ENCODE measurements around the gene SFXN3.
A peak's percentile ranks its signal among the peaks of the same experiment; 100 is the strongest.

SFXN3 gene

DNA sequence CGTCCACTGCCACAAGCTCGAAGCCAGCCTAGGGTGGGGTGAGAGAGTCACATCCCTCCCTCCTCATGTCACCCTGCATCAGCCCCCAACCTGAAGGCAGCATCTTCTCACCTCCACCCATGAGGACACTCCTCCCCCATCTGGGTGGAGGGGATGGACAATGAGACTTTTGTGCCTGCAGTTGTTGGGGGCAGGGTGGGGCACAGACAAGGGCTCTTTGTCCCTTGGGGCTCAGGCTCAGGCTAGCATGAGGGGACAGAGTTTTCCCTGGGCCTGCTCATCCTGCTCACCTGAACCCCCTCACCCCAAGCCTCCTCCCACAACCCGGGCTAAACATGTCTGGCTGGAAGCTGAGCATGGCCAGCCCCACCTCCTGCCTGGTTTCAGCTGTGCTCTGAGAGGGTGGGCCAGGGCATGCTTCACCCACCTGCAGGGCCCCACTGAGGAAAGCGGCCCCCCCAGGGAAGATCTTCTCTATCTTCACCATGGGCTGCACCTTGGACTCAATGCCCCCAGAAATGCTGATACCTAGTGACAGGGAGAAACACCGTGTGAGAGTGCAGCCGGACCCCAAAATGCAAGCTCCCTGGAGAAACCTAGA, 22.1 kb upstream of the SFXN3 start:
- H3K36me3 ChIP-seq (ENCODE audit: control insufficient read depth, insufficient read depth, low read length) = peaks cover 36% of the 10 kb centered on the region
- H3K9me3 ChIP-seq (ENCODE audit: control insufficient read depth, low read length) = no peaks in the 10 kb centered on the region
- WGBS, 2 experiments (ENCODE audit: insufficient coverage in 2 of 2) = 100% methylated on average over 1 to 3 of the region's 6 CpGs
- peak overlapping the region; percentile 36 for H3K27ac ChIP-seq (ENCODE audit: low read depth, low read length, severe bottlenecking)
- peaks cover 30% of the 10 kb centered on the region for H3K4me1 ChIP-seq (ENCODE audit: control insufficient read depth, insufficient read depth, low read length, poor library complexity, severe bottlenecking)
- no peak overlapping the region for H3K4me3 ChIP-seq (ENCODE audit: extremely low read depth, insufficient read depth, low read length, poor library complexity, severe bottlenecking)

DNA sequence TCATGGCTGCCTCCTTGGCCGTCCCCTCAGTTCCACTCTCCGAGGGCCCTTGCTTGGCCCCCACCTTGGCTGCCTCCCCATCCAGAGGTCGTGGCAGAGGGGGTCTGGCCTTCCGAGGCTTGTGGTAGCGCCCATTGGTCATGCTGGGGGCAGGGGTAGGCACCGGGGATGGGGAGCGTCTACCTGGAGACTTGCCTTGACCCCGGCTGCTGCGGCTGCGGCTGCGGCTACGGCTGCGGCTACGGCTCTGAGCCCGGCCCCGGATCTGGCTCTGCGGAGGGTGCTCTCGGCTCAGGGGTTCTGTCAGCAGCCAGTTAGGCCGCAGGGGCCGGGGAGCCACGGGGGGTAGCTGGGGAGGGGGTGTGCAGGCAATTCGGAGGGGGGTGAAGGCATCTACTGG, 20.7 kb upstream of the SFXN3 start:
- Histone ChIP-seq H3K27ac (ENCODE audit: low read depth, low read length, severe bottlenecking) (no peak overlapping the region), H3K36me3 (ENCODE audit: control insufficient read depth, insufficient read depth, low read length) (peaks cover 22% of the 10 kb centered on the region), H3K4me3 (ENCODE audit: extremely low read depth, insufficient read depth, low read length, poor library complexity, severe bottlenecking) (no peak overlapping the region), H3K4me1 (ENCODE audit: control insufficient read depth, insufficient read depth, low read length, poor library complexity, severe bottlenecking) (peaks cover 37% of the 10 kb centered on the region), H3K9me3 (ENCODE audit: control insufficient read depth, low read length) (no peaks in the 10 kb centered on the region)
- WGBS, 2 experiments (ENCODE audit: insufficient coverage in 2 of 2) = 98% methylated on average over 7 to 16 of the region's 22 CpGs

DNA sequence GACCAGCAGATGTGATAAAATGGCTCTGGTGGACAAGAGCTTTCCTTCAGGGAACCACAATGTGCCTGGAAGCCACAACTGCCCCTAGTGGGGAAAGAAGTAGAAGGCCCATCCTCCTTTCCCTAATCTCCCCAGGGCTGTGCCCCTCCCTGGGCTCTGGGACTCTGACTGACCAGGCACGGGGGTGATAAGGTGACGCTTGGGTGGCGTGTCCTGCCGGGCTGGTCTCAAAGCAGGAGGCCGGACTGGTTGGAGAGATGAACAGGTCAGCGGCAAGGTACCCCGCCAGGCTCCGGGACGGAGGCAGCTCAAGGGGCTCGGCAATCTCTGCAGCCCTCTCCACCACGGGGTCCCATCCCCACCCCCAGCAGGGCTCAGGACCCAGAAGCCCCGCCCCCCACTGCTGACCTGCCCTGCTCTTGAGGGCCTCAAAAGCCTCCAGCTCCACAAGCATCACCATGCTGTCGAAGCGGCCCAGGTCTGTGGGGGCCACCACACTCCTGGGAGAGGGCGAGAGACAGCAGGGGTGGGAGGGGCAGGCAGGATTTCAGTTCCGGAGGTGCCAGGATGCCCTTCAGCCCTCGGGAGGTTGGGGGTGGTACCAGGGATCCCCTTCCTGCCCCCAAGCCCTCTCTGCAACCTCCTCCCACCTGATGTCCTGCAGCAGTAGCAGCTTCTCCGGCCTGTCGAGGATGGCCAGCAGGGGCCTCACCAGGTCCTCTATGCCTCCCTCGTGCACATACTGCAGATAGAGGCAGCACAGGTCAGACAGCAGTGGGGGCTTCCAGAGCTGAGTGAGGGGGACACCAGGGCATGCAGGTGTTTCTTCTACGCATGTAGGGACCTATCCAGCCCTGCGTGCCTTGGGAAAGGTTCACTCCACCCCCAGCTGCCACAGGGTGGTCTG, 19.3 kb upstream of the SFXN3 start:
- Histone ChIP-seq H3K27ac (ENCODE audit: low read depth, low read length, severe bottlenecking) (no peak overlapping the region), H3K4me1 (ENCODE audit: control insufficient read depth, insufficient read depth, low read length, poor library complexity, severe bottlenecking) (peaks cover 37% of the 10 kb centered on the region), H3K4me3 (ENCODE audit: extremely low read depth, insufficient read depth, low read length, poor library complexity, severe bottlenecking) (no peak overlapping the region), H3K9me3 (ENCODE audit: control insufficient read depth, low read length) (no peaks in the 10 kb centered on the region), H3K36me3 (ENCODE audit: control insufficient read depth, insufficient read depth, low read length) (peaks cover 8% of the 10 kb centered on the region)
- 69 to 83% methylated on average over 6 to 19 of the region's 22 CpGs for WGBS, 2 experiments (ENCODE audit: insufficient coverage in 2 of 2)

DNA sequence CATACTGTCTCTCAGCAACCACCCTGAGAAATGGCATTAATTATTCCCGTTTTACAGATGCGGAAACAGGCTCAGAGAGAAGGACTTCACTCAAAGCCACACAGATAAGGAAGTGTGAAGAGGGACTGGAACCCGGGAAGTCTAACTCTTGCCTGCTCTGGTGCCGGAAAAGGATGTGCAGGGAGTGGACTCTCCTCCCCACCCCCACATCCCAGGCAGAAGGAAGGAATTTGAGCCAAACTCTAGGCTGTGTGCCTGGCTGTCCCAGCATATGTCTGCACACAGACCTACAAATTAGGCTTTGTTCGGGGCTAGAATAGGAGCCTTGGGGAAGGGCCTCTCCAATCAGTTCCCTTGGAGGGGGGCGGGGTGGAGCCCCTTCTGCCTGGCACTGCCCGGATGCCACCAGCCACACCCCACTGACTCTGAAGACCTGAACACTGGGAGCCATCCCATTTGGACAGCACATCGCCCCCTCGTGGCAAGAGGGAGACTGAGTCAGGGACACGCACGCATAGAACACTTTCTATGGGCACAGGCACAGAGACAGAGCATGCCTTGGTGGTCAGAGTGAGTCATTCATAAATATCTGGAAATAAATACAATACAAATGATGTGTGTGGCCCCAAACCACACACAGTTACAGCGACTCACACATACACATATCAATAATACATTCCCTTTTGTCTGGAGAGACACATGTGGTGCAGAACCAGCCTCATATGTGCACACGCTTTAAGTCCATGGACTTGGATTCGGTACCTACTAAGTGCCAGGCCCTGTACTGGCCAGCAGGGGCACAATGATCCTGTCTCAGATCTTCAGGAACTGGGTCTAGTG, 18.3 kb upstream of the SFXN3 start:
- WGBS, 2 experiments (ENCODE audit: insufficient coverage in 2 of 2) = 32 to 61% methylated on average over 4 to 6 of the region's 14 CpGs
- H3K4me3 ChIP-seq (ENCODE audit: extremely low read depth, insufficient read depth, low read length, poor library complexity, severe bottlenecking) = no peak overlapping the region
- peak overlapping the region; percentile 29 for H3K27ac ChIP-seq (ENCODE audit: low read depth, low read length, severe bottlenecking)
- peaks cover 31% of the 10 kb centered on the region for H3K4me1 ChIP-seq (ENCODE audit: control insufficient read depth, insufficient read depth, low read length, poor library complexity, severe bottlenecking)
- no peaks in the 10 kb centered on the region for H3K9me3 ChIP-seq (ENCODE audit: control insufficient read depth, low read length)
- no peaks in the 10 kb centered on the region for H3K36me3 ChIP-seq (ENCODE audit: control insufficient read depth, insufficient read depth, low read length)

DNA sequence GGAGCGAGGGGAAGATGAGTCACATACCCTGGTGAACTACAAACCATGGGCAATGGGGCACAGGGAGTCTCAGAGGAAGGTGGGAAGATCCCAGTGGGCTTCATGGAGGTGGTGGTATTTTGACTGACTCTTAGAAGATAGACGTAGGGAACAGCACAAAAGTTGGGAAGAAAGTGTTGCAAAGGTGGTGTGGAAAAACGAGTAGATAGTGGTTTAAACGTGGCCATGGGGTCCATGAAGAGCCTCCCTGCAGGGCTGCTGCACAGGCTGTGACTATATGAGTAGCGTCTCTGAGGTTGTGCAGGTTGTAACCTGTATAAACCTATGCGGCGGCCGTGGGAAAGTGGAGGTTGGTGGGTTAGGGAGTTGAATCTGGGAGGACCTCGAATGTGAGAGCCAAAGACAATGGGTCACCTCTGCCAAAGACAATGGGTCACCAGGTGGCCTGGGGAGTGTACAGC, 17.6 kb upstream of the SFXN3 start:
- Histone ChIP-seq H3K36me3 (ENCODE audit: control insufficient read depth, insufficient read depth, low read length) (no peaks in the 10 kb centered on the region), H3K4me3 (ENCODE audit: extremely low read depth, insufficient read depth, low read length, poor library complexity, severe bottlenecking) (no peak overlapping the region), H3K4me1 (ENCODE audit: control insufficient read depth, insufficient read depth, low read length, poor library complexity, severe bottlenecking) (peaks cover 29% of the 10 kb centered on the region), H3K27ac (ENCODE audit: low read depth, low read length, severe bottlenecking) (peak overlapping the region; percentile 29), H3K9me3 (ENCODE audit: control insufficient read depth, low read length) (no peaks in the 10 kb centered on the region)
- 69 to 71% methylated on average over 9 of the region's 9 CpGs for WGBS, 2 experiments (ENCODE audit: insufficient coverage in 2 of 2)

DNA sequence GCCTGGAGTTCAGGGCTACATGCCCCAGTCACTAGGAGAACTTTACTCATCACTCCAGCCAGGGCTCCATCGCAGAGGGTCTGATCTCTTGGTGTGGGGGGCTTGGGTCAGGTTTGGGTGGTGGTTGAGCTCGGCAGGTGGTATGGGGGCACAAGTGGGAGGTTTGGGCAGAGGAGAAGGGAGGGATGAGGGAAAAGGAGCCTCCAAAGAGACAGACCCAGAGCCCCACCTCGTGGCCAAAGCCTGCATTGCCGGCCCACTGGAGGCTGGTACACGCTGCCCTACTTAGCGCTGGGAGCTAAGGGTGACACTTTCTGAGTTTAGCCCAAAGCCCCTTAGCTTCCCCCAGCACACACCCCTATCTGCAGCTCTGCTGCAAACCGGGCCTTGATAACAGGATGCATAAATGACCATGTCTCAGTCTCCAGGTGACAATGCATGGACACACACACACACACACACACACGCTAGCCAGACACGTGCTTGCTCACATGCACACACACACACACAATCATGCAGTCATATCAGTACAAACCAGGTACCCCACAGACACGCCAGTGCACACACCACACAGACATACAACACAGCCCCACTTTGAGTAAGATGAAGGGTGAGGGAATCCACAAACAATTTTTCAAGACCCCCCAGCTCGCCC, 16.7 kb upstream of the SFXN3 start:
- Histone ChIP-seq H3K36me3 (ENCODE audit: control insufficient read depth, insufficient read depth, low read length) (no peaks in the 10 kb centered on the region), H3K4me3 (ENCODE audit: extremely low read depth, insufficient read depth, low read length, poor library complexity, severe bottlenecking) (no peak overlapping the region), H3K4me1 (ENCODE audit: control insufficient read depth, insufficient read depth, low read length, poor library complexity, severe bottlenecking) (peaks cover 30% of the 10 kb centered on the region), H3K27ac (ENCODE audit: low read depth, low read length, severe bottlenecking) (no peak overlapping the region), H3K9me3 (ENCODE audit: control insufficient read depth, low read length) (no peaks in the 10 kb centered on the region)
- WGBS, 2 experiments (ENCODE audit: insufficient coverage in 2 of 2) = 3 to 13% methylated on average over 4 to 7 of the region's 11 CpGs

DNA sequence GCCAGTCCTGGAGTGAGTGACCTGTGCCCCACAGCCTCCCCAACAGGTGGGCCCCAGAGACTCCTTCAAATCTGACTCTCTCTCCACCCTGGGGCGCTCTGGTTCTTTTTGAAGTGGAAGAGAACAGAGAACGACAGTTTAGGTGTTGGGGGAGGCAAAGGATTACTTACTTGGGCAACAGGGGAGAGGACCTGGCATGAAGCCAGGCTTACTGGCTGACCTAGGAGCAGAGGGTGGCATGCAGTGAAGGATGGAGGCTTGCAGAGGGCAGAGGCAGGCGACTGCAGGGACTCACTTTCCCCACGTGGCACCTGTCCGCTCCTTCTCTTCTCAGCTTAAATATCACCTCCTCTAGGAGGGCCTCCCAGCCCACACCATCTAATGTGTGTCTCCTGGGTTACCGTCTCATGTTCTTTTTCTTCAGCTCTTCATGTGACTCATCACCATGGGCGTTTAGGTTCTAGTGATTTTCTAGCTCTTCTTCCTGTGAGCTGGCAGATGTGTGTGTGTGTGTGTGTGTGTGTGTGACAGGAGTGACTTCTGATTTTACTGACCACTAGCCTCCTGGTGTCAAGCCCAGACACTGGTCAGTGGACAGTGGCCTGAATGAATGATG, 16.0 kb upstream of the SFXN3 start:
- no peak overlapping the region for H3K27ac ChIP-seq (ENCODE audit: low read depth, low read length, severe bottlenecking)
- H3K9me3 ChIP-seq (ENCODE audit: control insufficient read depth, low read length) = no peaks in the 10 kb centered on the region
- 47 to 78% methylated on average over 3 to 4 of the region's 7 CpGs for whole genome bisulfite sequencing, 2 experiments (ENCODE audit: insufficient coverage in 2 of 2)
- H3K36me3 ChIP-seq (ENCODE audit: control insufficient read depth, insufficient read depth, low read length) = no peaks in the 10 kb centered on the region
- H3K4me1 ChIP-seq (ENCODE audit: control insufficient read depth, insufficient read depth, low read length, poor library complexity, severe bottlenecking) = peaks cover 30% of the 10 kb centered on the region
- no peak overlapping the region for H3K4me3 ChIP-seq (ENCODE audit: extremely low read depth, insufficient read depth, low read length, poor library complexity, severe bottlenecking)

DNA sequence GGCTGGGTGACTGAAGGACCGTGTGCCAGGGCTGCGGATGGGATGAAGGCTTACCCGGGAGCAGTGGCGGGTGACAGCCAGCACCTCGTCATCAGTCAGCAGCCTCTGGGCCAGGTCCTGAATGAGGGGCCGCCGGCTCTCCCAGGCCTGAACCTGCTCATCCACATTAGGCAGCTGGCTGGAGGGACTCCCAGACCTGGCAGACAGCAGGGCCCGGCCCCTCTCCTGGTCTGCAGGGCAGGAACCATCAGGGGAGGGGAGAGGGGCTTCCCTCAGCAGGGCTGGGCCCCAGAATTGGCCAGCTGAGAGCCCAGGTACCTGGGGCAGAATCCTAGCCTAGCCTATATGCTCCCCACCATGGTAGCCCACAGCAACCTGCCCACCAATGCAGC, 15.5 kb upstream of the SFXN3 start:
- Histone ChIP-seq H3K4me1 (ENCODE audit: control insufficient read depth, insufficient read depth, low read length, poor library complexity, severe bottlenecking) (peaks cover 30% of the 10 kb centered on the region), H3K9me3 (ENCODE audit: control insufficient read depth, low read length) (no peaks in the 10 kb centered on the region), H3K36me3 (ENCODE audit: control insufficient read depth, insufficient read depth, low read length) (no peaks in the 10 kb centered on the region), H3K4me3 (ENCODE audit: extremely low read depth, insufficient read depth, low read length, poor library complexity, severe bottlenecking) (no peak overlapping the region), H3K27ac (ENCODE audit: low read depth, low read length, severe bottlenecking) (no peak overlapping the region)
- WGBS, 2 experiments (ENCODE audit: insufficient coverage in 2 of 2) = 85 to 86% methylated on average over 5 to 6 of the region's 8 CpGs

DNA sequence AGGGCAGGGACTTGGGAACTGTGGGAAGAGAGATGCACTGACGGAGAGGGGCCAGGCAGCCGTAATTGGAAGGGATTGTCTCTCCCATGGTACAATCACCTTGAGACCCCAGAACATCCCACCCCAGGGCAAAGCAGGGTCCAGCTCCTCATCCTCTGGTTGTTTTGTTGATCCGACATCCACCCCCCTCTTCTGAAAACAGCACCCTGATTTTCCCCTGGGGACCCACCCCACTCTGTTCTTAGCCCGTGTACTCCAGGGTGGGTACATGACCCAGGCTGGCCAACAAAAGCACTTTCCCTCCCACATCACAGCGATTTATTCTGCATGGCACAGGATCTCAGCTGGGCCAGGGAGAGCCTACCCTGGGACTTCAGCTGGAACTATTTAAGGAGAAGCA, 14.2 kb upstream of the SFXN3 start:
- Histone ChIP-seq H3K27ac (ENCODE audit: low read depth, low read length, severe bottlenecking) (no peak overlapping the region), H3K4me1 (ENCODE audit: control insufficient read depth, insufficient read depth, low read length, poor library complexity, severe bottlenecking) (peaks cover 25% of the 10 kb centered on the region), H3K9me3 (ENCODE audit: control insufficient read depth, low read length) (no peaks in the 10 kb centered on the region), H3K4me3 (ENCODE audit: extremely low read depth, insufficient read depth, low read length, poor library complexity, severe bottlenecking) (no peak overlapping the region), H3K36me3 (ENCODE audit: control insufficient read depth, insufficient read depth, low read length) (no peaks in the 10 kb centered on the region)
- WGBS, 2 experiments (ENCODE audit: insufficient coverage in 2 of 2) = 48 to 67% methylated on average over 3 of the region's 5 CpGs

DNA sequence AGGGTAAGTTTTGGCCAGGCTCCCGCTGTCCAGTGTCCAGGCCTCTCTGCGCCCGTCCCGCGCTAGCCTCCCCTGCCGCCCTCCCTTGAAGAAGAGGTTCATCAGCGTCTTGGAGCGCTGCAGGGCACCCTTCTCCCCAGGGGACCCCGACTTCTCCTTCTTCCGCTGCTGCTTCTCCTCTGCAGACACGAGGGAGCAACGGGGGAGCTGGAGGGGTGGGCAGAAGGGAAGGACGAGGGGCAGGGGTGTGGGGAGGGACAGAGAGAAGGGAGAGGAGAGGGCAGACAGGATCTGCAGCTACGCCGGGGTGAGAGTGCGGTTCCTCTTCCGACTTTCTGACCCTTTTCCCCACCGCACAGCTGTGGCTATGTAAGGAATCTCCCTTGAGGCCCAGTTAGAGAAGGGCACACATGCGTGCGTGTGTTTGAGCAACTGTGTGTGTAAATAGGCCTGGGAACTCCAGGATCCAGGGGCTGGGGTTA, 12.9 kb upstream of the SFXN3 start:
- no peaks in the 10 kb centered on the region for H3K36me3 ChIP-seq (ENCODE audit: control insufficient read depth, insufficient read depth, low read length)
- H3K4me3 ChIP-seq (ENCODE audit: extremely low read depth, insufficient read depth, low read length, poor library complexity, severe bottlenecking) = no peak overlapping the region
- peaks cover 22% of the 10 kb centered on the region for H3K4me1 ChIP-seq (ENCODE audit: control insufficient read depth, insufficient read depth, low read length, poor library complexity, severe bottlenecking)
- H3K27ac ChIP-seq (ENCODE audit: low read depth, low read length, severe bottlenecking) = no peak overlapping the region
- no peaks in the 10 kb centered on the region for H3K9me3 ChIP-seq (ENCODE audit: control insufficient read depth, low read length)
- WGBS, 2 experiments (ENCODE audit: insufficient coverage in 2 of 2) = 24 to 30% methylated on average over 7 to 14 of the region's 20 CpGs

Data from mesodermal cell (in vitro differentiated cells).